ENCODE measurements around the gene PLCH1.

PLCH1 gene

DNA sequence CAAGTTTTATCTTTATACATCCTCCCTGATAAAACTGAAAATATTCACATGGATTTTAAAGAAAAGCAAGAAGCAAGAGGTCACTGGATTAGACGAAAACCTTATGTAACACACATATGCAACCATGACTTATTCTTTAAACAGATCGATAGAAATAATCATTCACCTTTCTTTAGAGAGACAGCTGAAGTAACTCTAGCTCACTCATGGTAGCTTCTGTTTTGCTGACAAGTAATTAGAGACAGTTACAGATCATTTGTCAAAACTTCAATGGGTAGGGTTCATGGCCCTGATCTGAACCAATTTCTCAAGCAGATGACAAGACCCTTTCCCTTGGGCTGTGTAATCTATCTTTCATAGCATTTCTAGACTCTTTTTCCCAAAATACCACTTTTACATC is 74.5 kb downstream of the PLCH1 start:
- H3K27me3 Mint-ChIP-seq: peaks cover 8% of the 10 kb centered on the region
- no peak overlapping the region for H3K27ac Mint-ChIP-seq
- no peak overlapping the region for H3K4me3 Mint-ChIP-seq
- H3K9me3 Mint-ChIP-seq: no peaks in the 10 kb centered on the region
- H3K4me1 Mint-ChIP-seq: no peaks in the 10 kb centered on the region
- H3K36me3 Mint-ChIP-seq: no peaks in the 10 kb centered on the region

DNA sequence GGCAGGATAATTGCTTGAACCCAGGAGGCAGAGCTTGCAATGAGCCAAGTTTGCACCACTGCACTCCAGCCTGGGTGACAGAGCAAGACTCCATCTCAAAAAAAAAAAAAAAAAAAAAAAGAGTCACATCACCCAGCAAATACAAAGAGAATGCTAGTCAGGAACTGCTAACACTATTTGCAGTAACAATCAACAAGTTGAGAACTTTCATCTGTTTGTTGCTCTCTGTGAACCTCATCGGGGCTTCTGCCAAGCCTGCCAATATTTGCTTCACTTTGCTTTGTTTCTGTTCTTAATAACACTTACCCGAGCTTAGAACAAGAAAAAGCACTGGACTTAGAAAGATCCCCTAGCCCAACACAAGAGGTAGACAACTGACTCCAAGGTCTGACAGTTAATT is 76.9 kb downstream of the PLCH1 start:
- Mint-ChIP-seq H3K4me3 (no peak overlapping the region), H3K36me3 (no peaks in the 10 kb centered on the region), H3K27me3 (peaks cover 6% of the 10 kb centered on the region), H3K27ac (no peak overlapping the region), H3K9me3 (no peaks in the 10 kb centered on the region), H3K4me1 (no peaks in the 10 kb centered on the region)

DNA sequence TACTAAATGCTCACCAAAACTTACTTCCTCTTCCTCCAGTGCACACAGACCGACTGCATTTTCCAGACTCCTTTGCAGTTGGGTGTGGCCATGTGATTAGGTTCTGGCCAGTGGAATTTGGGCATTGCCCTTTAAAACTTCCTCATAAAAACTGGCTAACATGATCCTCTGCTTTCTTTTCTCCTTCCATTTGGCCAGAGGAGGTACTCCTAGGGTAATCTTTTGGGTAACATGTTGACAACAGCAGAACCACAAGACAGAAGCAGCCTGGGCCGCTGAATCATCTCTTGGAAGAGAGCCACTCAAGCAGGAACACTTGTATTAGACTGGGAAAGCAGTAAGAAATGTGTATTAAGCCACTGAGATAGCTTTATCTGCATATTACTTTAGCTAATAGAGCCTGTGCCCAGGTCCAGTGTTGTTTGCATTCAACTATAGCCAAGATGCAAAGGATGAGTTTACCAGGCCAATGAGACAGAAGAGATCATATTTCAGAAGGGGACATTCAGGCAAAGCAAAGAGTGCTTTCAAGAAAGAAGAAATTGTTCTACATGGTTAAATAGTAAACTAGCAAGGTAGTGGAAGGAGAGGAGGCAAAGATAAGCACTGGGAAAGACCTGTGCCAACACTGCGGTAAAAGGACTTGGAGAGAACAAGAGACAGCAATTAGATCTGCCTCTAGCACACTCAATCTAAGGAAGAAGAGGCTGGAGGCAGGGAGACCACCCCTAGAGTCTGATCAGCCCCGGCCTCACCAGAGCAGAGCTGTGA is 79.8 kb downstream of the PLCH1 start:
- no peak overlapping the region for H3K27ac Mint-ChIP-seq
- H3K27me3 Mint-ChIP-seq: peaks cover 4% of the 10 kb centered on the region
- H3K9me3 Mint-ChIP-seq: no peaks in the 10 kb centered on the region
- H3K4me3 Mint-ChIP-seq: no peak overlapping the region
- no peaks in the 10 kb centered on the region for H3K4me1 Mint-ChIP-seq
- H3K36me3 Mint-ChIP-seq: no peaks in the 10 kb centered on the region

DNA sequence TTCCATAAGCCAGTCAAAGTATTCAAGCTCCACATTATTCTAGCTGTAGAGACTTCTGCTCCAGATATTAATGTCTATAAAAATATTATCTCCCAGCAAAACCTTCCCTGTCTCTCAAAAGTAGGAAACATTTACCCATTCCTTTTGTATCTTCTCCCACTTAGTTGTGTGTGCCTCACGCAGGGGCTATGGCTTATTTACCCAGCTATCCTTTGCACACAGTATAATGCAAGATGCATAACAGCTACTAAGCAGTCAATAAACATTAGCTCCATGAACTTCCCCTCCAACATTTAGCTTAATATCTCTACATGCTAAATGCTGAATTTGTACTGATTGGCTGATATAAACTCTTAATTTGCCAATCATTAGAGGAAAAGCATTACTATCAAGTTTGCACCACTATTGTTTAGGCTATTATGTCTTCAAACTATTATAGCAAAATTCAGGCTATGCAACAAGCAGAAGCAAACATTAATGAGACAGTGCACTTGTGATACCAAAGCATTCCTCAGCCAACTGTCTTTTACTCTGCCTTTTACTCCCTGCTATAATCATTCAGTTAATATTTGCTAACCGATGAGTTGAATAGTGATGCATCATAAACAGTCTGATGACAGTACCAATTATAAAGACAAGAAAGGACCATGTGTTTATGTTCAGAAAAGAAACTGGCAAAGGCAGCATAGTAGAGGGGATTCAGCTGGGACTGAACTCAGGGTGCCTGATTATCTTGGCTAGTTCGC is 81.2 kb downstream of the PLCH1 start:
- no peak overlapping the region for H3K27ac Mint-ChIP-seq
- H3K36me3 Mint-ChIP-seq: no peaks in the 10 kb centered on the region
- H3K27me3 Mint-ChIP-seq: peaks cover 4% of the 10 kb centered on the region
- no peaks in the 10 kb centered on the region for H3K4me1 Mint-ChIP-seq
- no peaks in the 10 kb centered on the region for H3K9me3 Mint-ChIP-seq
- no peak overlapping the region for H3K4me3 Mint-ChIP-seq

DNA sequence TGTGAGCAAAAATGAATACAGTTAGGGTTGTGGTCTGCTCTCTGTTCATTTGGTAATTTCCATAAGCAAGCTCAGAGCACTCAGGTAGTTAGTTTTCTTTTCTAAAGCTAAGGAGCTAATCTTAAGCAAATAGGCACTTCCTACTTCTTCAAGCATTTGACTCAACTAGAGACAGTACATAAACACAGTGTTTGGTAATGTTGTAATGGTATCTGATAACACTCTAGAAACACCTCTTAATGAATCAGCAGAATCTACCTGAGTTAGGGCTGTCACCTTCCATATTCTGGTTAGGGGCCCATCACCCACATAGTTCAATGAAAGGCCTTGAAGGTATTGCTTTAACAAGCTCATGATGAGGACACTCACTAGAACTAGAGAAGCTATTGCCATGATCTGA is 83.1 kb downstream of the PLCH1 start:
- H3K27ac Mint-ChIP-seq: no peak overlapping the region
- H3K27me3 Mint-ChIP-seq: peaks cover 2% of the 10 kb centered on the region
- H3K4me3 Mint-ChIP-seq: no peak overlapping the region
- H3K36me3 Mint-ChIP-seq: no peaks in the 10 kb centered on the region
- H3K9me3 Mint-ChIP-seq: no peaks in the 10 kb centered on the region
- H3K4me1 Mint-ChIP-seq: no peaks in the 10 kb centered on the region

DNA sequence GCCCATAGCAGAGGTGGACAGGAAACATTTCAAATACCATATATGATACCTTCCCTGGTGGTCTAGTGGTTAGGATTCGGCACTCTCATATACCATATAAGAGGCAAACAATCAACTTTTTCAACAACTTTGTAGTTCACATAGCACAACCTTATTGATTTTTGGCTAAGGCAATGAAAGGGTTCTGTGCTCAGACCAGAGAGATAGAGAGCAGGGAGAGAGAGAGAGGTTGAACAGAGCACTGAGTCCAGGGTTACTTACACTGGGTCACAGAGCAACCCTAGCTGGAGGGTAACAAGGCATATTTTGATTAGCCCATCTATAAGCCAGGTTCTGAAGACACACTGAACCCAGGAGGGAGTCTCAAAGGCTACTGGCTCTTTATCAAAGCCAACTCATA is 83.8 kb downstream of the PLCH1 start:
- Mint-ChIP-seq H3K9me3 (no peaks in the 10 kb centered on the region), H3K36me3 (no peaks in the 10 kb centered on the region), H3K27ac (no peak overlapping the region), H3K4me3 (no peak overlapping the region), H3K4me1 (no peaks in the 10 kb centered on the region), H3K27me3 (no peaks in the 10 kb centered on the region)

DNA sequence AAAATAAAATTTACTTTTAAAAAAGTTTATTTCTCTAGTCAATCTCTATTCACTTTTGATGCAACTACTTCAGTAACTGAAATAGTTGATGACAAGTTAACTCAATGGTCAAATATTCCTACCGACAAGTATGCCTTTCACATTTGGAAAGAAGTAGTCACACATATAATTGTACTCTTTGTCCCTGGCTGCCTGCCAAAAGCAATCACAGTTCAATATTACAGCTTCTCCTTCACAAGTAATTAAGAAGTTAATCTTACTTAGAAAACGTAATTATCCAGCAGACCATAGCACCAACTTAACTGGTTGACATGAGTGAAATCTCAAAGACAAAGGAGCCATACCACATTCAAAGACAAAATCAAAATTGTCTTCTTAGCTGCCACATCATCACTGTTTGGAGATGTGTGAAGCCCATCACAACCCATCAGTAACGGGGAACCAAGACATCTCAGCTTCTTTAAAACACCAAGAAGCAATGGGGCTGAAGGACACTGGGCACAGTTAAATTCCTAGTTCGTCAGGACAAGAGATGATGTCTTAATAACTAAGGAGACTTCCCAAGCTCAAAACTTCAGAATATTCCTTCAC is 86.1 kb downstream of the PLCH1 start:
- no peaks in the 10 kb centered on the region for H3K9me3 Mint-ChIP-seq
- H3K27ac Mint-ChIP-seq: no peak overlapping the region
- no peaks in the 10 kb centered on the region for H3K4me1 Mint-ChIP-seq
- H3K36me3 Mint-ChIP-seq: no peaks in the 10 kb centered on the region
- H3K27me3 Mint-ChIP-seq: no peaks in the 10 kb centered on the region
- H3K4me3 Mint-ChIP-seq: no peak overlapping the region

DNA sequence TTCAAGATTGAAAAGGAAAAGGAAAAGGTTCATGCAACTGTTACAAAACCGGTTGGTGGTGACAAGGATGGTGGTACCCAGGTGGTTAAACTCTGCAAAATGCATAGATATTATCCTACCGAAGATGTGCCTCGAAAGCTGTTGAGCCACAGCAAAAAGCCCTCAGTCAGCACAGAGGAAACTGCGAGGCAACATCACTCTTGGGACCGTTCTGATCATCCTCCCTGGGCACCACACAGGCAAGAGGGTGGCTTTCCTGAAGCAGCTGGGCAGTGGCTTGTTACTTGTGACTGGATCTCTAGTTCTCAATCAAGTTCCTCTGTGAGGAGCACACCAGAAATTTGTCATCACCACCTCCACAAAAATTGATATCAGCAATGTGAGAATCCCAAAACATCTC is 86.9 kb downstream of the PLCH1 start:
- Mint-ChIP-seq H3K36me3 (no peaks in the 10 kb centered on the region), H3K9me3 (no peaks in the 10 kb centered on the region), H3K27ac (no peak overlapping the region), H3K4me1 (no peaks in the 10 kb centered on the region), H3K27me3 (no peaks in the 10 kb centered on the region), H3K4me3 (no peak overlapping the region)

DNA sequence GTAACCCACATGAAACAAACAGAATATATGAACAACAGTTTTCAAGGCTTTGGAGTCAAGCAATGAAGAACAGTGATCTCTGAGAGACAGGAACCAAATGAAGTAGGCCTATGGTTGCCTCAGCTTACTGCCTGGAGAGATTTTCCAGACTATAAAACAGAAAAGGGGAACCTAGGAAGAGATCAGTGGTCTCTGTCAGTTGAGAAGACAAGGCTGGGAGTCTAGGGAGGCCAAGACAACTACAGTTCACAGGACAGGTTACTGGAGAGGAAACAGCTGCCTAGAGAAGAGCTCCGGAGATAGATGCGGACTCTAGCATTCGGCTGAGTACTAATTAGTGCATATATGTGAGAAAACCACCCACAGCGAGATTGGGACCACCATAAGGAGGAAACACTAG is 87.7 kb downstream of the PLCH1 start:
- Mint-ChIP-seq H3K27me3 (no peaks in the 10 kb centered on the region), H3K27ac (no peak overlapping the region), H3K4me3 (no peak overlapping the region), H3K9me3 (no peaks in the 10 kb centered on the region), H3K4me1 (no peaks in the 10 kb centered on the region), H3K36me3 (no peaks in the 10 kb centered on the region)

DNA sequence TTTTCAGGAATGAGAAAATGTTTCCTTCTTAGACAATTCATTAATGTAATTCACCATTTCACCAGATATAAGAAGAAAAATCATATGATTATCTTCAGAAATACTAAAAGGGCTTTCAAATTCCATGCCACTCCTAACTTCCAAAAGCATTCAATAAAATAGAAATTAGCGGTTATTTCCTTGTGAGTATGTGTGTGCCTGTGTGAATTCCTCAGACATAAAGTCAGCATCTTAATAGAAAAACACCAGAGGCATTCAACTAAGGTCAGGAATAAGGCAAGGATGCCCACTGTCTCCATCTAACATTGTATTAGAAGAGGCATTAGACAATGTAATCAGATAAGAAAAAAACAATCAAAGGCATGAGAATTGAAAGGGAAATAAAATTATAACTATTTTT is 88.4 kb downstream of the PLCH1 start:
- Mint-ChIP-seq H3K27ac (no peak overlapping the region), H3K36me3 (no peaks in the 10 kb centered on the region), H3K27me3 (no peaks in the 10 kb centered on the region), H3K4me3 (no peak overlapping the region), H3K4me1 (no peaks in the 10 kb centered on the region), H3K9me3 (no peaks in the 10 kb centered on the region)

DNA sequence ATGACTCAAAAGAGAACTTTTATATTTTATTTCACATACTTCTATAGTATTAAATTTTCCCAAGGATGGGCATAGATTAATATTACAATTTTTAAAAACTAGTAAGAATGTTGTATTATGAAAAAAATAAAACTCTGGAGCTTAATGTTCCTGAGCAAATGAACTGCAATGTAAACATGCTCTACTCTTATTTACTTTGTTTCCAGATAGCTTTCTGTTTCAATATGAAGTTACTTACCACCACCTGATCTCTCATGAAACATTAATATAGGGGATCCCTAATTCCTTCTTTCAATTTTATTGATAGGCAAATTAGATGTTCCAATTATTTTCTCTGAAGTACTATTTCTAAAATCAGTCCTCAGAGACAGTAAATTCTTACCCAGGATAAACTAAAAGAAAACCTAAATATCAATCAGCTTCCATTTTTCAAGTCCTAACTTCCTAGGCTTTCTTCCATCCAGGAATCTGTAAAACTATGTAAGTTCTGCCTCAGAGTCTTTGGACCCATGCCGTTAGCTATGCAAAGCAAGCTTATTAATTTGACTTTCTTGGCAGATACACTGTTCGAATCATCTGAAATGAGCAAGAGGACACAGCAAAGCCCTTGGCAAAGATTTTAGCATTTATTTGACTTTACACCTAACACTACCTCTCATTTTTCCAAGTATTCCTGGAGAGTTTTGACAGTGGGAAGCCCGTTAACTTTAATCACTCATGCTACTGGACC is 93.2 kb downstream of the PLCH1 start:
- no peak overlapping the region for H3K4me3 Mint-ChIP-seq
- no peaks in the 10 kb centered on the region for H3K9me3 Mint-ChIP-seq
- H3K36me3 Mint-ChIP-seq: no peaks in the 10 kb centered on the region
- H3K27ac Mint-ChIP-seq: no peak overlapping the region
- H3K4me1 Mint-ChIP-seq: no peaks in the 10 kb centered on the region
- no peaks in the 10 kb centered on the region for H3K27me3 Mint-ChIP-seq

DNA sequence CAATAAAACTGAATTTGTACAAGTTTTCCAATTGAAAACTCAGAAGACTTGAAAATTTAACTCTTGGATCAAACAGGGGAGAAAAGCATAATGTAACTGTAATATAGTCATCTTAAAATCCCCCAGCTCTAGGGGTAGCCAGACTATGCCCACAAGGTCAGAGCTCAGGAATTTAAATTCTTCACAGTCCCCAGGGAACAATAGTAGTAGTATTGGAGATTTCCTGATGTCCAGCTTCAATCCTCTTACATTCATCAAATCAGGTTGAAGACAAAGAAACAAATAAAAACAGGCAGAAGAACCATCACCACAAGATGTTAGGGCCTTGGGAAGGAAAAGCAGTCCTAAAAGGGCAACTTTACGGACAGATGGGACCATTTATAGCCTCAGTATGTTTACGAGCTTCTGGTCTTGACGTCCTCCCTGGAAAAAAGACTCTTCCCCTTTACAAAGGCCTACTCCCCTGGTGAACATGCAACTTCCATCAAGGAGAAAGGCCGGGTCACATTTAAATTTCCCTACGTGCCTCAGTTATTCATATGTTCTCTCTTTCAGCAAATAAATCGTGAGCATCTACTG is 96.8 kb downstream of the PLCH1 start:
- Mint-ChIP-seq H3K36me3 (no peaks in the 10 kb centered on the region), H3K4me3 (no peak overlapping the region), H3K9me3 (no peaks in the 10 kb centered on the region), H3K27me3 (no peaks in the 10 kb centered on the region), H3K4me1 (no peaks in the 10 kb centered on the region), H3K27ac (no peak overlapping the region)

DNA sequence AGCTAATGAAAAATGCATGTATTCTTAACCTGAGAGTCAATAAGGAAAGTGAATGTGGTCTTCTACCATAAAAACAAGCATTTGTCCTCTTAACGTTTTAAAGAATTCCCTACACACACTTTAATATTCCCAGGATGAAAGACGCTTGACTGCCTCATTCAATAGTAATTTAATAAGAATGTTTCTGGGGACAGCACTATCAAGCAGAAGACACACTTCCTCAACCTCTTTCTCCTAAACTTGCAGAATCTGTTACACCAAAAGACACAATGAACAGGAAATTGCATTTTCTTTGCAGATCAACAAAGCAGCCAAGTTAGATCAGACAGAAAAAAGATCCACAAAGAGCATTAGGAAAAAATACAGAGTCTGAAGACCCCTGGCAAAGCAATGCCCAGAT is 97.7 kb downstream of the PLCH1 start:
- Mint-ChIP-seq H3K4me3 (no peak overlapping the region), H3K9me3 (no peaks in the 10 kb centered on the region), H3K27me3 (no peaks in the 10 kb centered on the region), H3K27ac (no peak overlapping the region), H3K4me1 (no peaks in the 10 kb centered on the region), H3K36me3 (no peaks in the 10 kb centered on the region)

DNA sequence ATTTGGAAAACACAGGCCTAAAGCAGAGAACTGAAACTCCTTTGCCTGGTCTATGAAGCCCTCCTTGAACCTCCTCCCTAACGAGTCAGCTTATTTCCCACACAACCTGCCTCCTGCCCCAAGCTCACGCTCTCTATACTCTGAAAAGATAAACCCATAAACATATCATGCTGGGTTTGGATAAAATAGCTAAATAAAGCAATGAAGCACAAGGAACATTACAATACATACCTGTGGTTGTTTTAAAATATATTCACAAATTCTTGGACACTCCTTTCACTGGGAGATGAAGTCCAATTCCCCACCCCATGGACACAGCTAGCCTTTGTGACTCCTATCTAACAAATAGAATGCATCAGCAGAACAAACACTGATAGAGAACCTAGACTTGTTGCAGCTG is 98.2 kb downstream of the PLCH1 start:
- H3K27me3 Mint-ChIP-seq: no peaks in the 10 kb centered on the region
- no peaks in the 10 kb centered on the region for H3K4me1 Mint-ChIP-seq
- H3K36me3 Mint-ChIP-seq: no peaks in the 10 kb centered on the region
- no peak overlapping the region for H3K27ac Mint-ChIP-seq
- H3K9me3 Mint-ChIP-seq: no peaks in the 10 kb centered on the region
- H3K4me3 Mint-ChIP-seq: no peak overlapping the region

DNA sequence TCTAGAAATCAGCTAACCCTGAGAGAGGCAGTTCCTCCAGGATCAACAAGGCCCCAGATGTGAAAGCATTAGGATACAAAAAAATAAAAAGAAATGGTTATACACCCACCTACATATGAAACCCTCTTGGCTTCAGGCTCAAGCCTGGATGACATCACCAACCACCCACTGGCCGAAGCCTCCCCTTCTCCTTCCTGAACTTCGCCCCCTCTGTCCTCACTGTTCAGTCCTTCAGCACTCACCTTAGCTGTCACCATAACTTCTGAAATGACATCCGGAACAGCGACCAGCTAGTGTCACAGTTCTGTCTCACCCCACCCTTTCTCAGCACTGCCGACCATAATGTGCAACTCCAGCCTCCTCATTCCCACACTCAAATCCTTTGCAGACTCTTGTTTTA is 98.7 kb downstream of the PLCH1 start:
- H3K9me3 Mint-ChIP-seq: no peaks in the 10 kb centered on the region
- H3K36me3 Mint-ChIP-seq: no peaks in the 10 kb centered on the region
- H3K27ac Mint-ChIP-seq: no peak overlapping the region

More for the DNA sequence above, 98.7 kb downstream of the PLCH1 start:
- H3K27me3 Mint-ChIP-seq: no peaks in the 10 kb centered on the region
- no peak overlapping the region for H3K4me3 Mint-ChIP-seq
- H3K4me1 Mint-ChIP-seq: no peaks in the 10 kb centered on the region

Measured in activated naive CD4-positive, alpha-beta T cell treated with anti-CD3 and anti-CD28 coated beads, Interleukin-2, amount 50 U/mL, for 24 hours (primary cell).